ENCODE data around the gene PPM1N. TPM values are rescaled to one million over a fixed set of nuclear protein-coding genes. Genes with fewer than 3 reads are reported as not detected.

The PPM1N gene
- total RNA-seq, 1 experiment from 2014 or later = 5.0 TPM

- CTCF ChIA-PET = no interaction called here
- H3K4me1 Mint-ChIP-seq (ENCODE audit: low read depth, unreplicated experiment) = peaks cover 42% of the 10 kb centered on the region
Measured at GRCh38 chr19:45460807-45461347, 37.4 kb upstream of the PPM1N start.

GRCh38 chr19:45462174-45462573 lies 36.1 kb upstream of the PPM1N start:
- intact Hi-C loops (cut with micrococcal nuclease; ENCODE audit: unreplicated experiment) = no loop called here
- Mint-ChIP-seq H3K4me1 (ENCODE audit: low read depth, unreplicated experiment) (peaks cover 32% of the 10 kb centered on the region), H3K27ac (ENCODE audit: unreplicated experiment) (no peak overlapping the region), H3K27me3 (ENCODE audit: unreplicated experiment) (peaks cover 13% of the 10 kb centered on the region), H3K4me3 (ENCODE audit: low read depth, unreplicated experiment) (no peak overlapping the region), H3K36me3 (ENCODE audit: insufficient read depth, unreplicated experiment) (peaks cover 21% of the 10 kb centered on the region), H3K9me3 (ENCODE audit: low read depth, unreplicated experiment) (no peaks in the 10 kb centered on the region)
- no peak for DNase-seq
- no TSS peak for BruUV-seq (replicated peaks)
- no peak for TF ChIP-seq CTCF (IDR thresholded peaks at IDR 0.05; ENCODE audit: unreplicated experiment)
- CTCF ChIA-PET = no interaction called here

More at GRCh38 chr19:45460807-45461347, 37.4 kb upstream of the PPM1N start:
- BruUV-seq (replicated peaks) = no TSS peak
- Mint-ChIP-seq H3K27ac (ENCODE audit: unreplicated experiment) (no peak overlapping the region), H3K27me3 (ENCODE audit: unreplicated experiment) (peaks cover 13% of the 10 kb centered on the region), H3K36me3 (ENCODE audit: insufficient read depth, unreplicated experiment) (peaks cover 15% of the 10 kb centered on the region), H3K4me3 (ENCODE audit: low read depth, unreplicated experiment) (no peak overlapping the region), H3K9me3 (ENCODE audit: low read depth, unreplicated experiment) (no peaks in the 10 kb centered on the region)
- no peak for DNase-seq
- TF ChIP-seq CTCF (IDR thresholded peaks at IDR 0.05; ENCODE audit: unreplicated experiment) = no peak
- intact Hi-C loops (cut with micrococcal nuclease; ENCODE audit: unreplicated experiment) = no loop called here

- Mint-ChIP-seq H3K27ac (ENCODE audit: unreplicated experiment) (no peak overlapping the region), H3K27me3 (ENCODE audit: unreplicated experiment) (peaks cover 13% of the 10 kb centered on the region), H3K4me3 (ENCODE audit: low read depth, unreplicated experiment) (no peak overlapping the region), H3K9me3 (ENCODE audit: low read depth, unreplicated experiment) (no peaks in the 10 kb centered on the region), H3K4me1 (ENCODE audit: low read depth, unreplicated experiment) (peaks cover 30% of the 10 kb centered on the region), H3K36me3 (ENCODE audit: insufficient read depth, unreplicated experiment) (peaks cover 32% of the 10 kb centered on the region)
- DNase-seq = no peak
- intact Hi-C loops (cut with micrococcal nuclease; ENCODE audit: unreplicated experiment) = no loop called here
- no TSS peak for BruUV-seq (replicated peaks)
- TF ChIP-seq CTCF (IDR thresholded peaks at IDR 0.05; ENCODE audit: unreplicated experiment) = no peak
- CTCF ChIA-PET = no interaction called here
Measured at GRCh38 chr19:45463241-45463640, 35.0 kb upstream of the PPM1N start.

GRCh38 chr19:45464274-45464673 lies 34.0 kb upstream of the PPM1N start:
- H3K27ac Mint-ChIP-seq (ENCODE audit: unreplicated experiment) = no peak overlapping the region
- no peak for TF ChIP-seq CTCF (IDR thresholded peaks at IDR 0.05; ENCODE audit: unreplicated experiment)
- no peak overlapping the region for H3K4me3 Mint-ChIP-seq (ENCODE audit: low read depth, unreplicated experiment)
- DNase-seq = no peak
- H3K4me1 Mint-ChIP-seq (ENCODE audit: low read depth, unreplicated experiment) = peaks cover 28% of the 10 kb centered on the region
- CTCF ChIA-PET = interaction anchor here (0.6 kb wide), 1 partner anchor 154 kb away, joined by 3 read pairs; no protein-coding TSS in a partner anchor
- H3K36me3 Mint-ChIP-seq (ENCODE audit: insufficient read depth, unreplicated experiment) = peaks cover 38% of the 10 kb centered on the region
- peaks cover 13% of the 10 kb centered on the region for H3K27me3 Mint-ChIP-seq (ENCODE audit: unreplicated experiment)
- H3K9me3 Mint-ChIP-seq (ENCODE audit: low read depth, unreplicated experiment) = no peaks in the 10 kb centered on the region
- no TSS peak for BruUV-seq (replicated peaks)
- intact Hi-C loops (cut with micrococcal nuclease; ENCODE audit: unreplicated experiment) = no loop called here

Measured in Calu3 (cell line).